ENCODE measurements around the gene MGAT4A. TPM values are rescaled to one million over a fixed set of nuclear protein-coding genes. Genes with fewer than 3 reads are reported as not detected.
A peak's percentile ranks its signal among the peaks of the same experiment; 100 is the strongest.

The MGAT4A gene
- total RNA-seq, 1 donor from 2014 or later, result 20.6 TPM

- TF ChIP-seq POLR2AphosphoS5 (IDR thresholded peaks at IDR 0.05; ENCODE audit: insufficient read depth in 1 of 2, low read depth in 1 of 2) (peak in 1 of 2 donors; percentile 0), CTCF (IDR thresholded peaks at IDR 0.05) (no peak)
- Histone ChIP-seq H3K27ac (no peak overlapping the region), H3K4me1 (no peaks in the 10 kb centered on the region), H3K9me3 (no peaks in the 10 kb centered on the region), H3K36me3 (peaks cover 0 to 16% of the 10 kb centered on the region in 2 donors), H3K27me3 (no peaks in the 10 kb centered on the region), H3K4me3 (no peak overlapping the region)
- DNase-seq (ENCODE audit: extremely low spot score in 2 of 2), result no peak
- intact Hi-C loops (cut with DNase I), result no loop called here
Measured at GRCh38 chr2:98588880-98589431, 142.0 kb downstream of the MGAT4A start.

- H3K27me3 ChIP-seq, result no peaks in the 10 kb centered on the region
- no peaks in the 10 kb centered on the region for H3K9me3 ChIP-seq
- H3K36me3 ChIP-seq, result peaks cover 0 to 22% of the 10 kb centered on the region in 2 donors
- no peak for TF ChIP-seq CTCF (IDR thresholded peaks at IDR 0.05)
- TF ChIP-seq POLR2AphosphoS5 (IDR thresholded peaks at IDR 0.05; ENCODE audit: insufficient read depth in 1 of 2, low read depth in 1 of 2), result no peak
- no peak for TF ChIP-seq POLR2A (IDR thresholded peaks at IDR 0.05)
- intact Hi-C loops (cut with DNase I), result no loop called here
- H3K4me3 ChIP-seq, result no peak overlapping the region
- H3K27ac ChIP-seq, result no peak overlapping the region
- peak in 1 of 2 donors; percentile 70 for DNase-seq (ENCODE audit: extremely low spot score in 2 of 2)
- no peaks in the 10 kb centered on the region for H3K4me1 ChIP-seq
Measured at GRCh38 chr2:98586551-98587140, 144.3 kb downstream of the MGAT4A start.

GRCh38 chr2:98585386-98585785 lies 145.5 kb downstream of the MGAT4A start:
- Histone ChIP-seq H3K27ac (no peak overlapping the region), H3K36me3 (peaks cover 0 to 20% of the 10 kb centered on the region in 2 donors), H3K27me3 (no peaks in the 10 kb centered on the region), H3K4me3 (no peak overlapping the region), H3K4me1 (no peaks in the 10 kb centered on the region), H3K9me3 (no peaks in the 10 kb centered on the region)
- peak in 1 of 2 donors; percentile 62 for DNase-seq (ENCODE audit: extremely low spot score in 2 of 2)
- TF ChIP-seq POLR2A (IDR thresholded peaks at IDR 0.05) (no peak), CTCF (IDR thresholded peaks at IDR 0.05) (no peak), POLR2AphosphoS5 (IDR thresholded peaks at IDR 0.05; ENCODE audit: insufficient read depth in 1 of 2, low read depth in 1 of 2) (no peak)
- intact Hi-C loops (cut with DNase I), result no loop called here

- H3K4me1 ChIP-seq, result no peaks in the 10 kb centered on the region
- no peak overlapping the region for H3K27ac ChIP-seq
- H3K27me3 ChIP-seq, result no peaks in the 10 kb centered on the region
- no peak overlapping the region for H3K4me3 ChIP-seq
- H3K9me3 ChIP-seq, result no peaks in the 10 kb centered on the region
- peaks cover 0 to 20% of the 10 kb centered on the region in 2 donors for H3K36me3 ChIP-seq
- DNase-seq (ENCODE audit: extremely low spot score in 2 of 2), result peak; percentile 54 to 61
- intact Hi-C loops (cut with DNase I), result no loop called here
- no peak for TF ChIP-seq POLR2AphosphoS5 (IDR thresholded peaks at IDR 0.05; ENCODE audit: insufficient read depth in 1 of 2, low read depth in 1 of 2)
Measured at GRCh38 chr2:98583816-98584618, 146.9 kb downstream of the MGAT4A start.

GRCh38 chr2:98583276-98583675 lies 147.7 kb downstream of the MGAT4A start:
- DNase-seq (ENCODE audit: extremely low spot score in 2 of 2), result no peak
- H3K27me3 ChIP-seq, result no peaks in the 10 kb centered on the region
- no peak for TF ChIP-seq CTCF (IDR thresholded peaks at IDR 0.05)
- no peak for TF ChIP-seq POLR2A (IDR thresholded peaks at IDR 0.05)
- no peak for TF ChIP-seq POLR2AphosphoS5 (IDR thresholded peaks at IDR 0.05; ENCODE audit: insufficient read depth in 1 of 2, low read depth in 1 of 2)
- H3K9me3 ChIP-seq, result no peaks in the 10 kb centered on the region
- H3K36me3 ChIP-seq, result peaks cover 0 to 20% of the 10 kb centered on the region in 2 donors
- H3K27ac ChIP-seq, result no peak overlapping the region
- H3K4me3 ChIP-seq, result no peak overlapping the region
- H3K4me1 ChIP-seq, result no peaks in the 10 kb centered on the region
- intact Hi-C loops (cut with DNase I), result no loop called here

Measured in vagina (tissue), 2 donors.